ENCODE measurements around the gene PTPRD.

The PTPRD gene

GRCh38 chr9:9574080-9574479 lies 1038.7 kb downstream of the PTPRD start:
- no peak overlapping the region for H3K4me3 ChIP-seq (ENCODE audit: control insufficient read depth, low read depth, low read length)
- DNase-seq (ENCODE audit: low read depth), result no peak
- TF ChIP-seq, protein P1, sequence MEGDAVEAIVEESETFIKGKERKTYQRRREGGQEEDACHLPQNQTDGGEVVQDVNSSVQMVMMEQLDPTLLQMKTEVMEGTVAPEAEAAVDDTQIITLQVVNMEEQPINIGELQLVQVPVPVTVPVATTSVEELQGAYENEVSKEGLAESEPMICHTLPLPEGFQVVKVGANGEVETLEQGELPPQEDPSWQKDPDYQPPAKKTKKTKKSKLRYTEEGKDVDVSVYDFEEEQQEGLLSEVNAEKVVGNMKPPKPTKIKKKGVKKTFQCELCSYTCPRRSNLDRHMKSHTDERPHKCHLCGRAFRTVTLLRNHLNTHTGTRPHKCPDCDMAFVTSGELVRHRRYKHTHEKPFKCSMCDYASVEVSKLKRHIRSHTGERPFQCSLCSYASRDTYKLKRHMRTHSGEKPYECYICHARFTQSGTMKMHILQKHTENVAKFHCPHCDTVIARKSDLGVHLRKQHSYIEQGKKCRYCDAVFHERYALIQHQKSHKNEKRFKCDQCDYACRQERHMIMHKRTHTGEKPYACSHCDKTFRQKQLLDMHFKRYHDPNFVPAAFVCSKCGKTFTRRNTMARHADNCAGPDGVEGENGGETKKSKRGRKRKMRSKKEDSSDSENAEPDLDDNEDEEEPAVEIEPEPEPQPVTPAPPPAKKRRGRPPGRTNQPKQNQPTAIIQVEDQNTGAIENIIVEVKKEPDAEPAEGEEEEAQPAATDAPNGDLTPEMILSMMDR (IDR thresholded peaks at IDR 0.05; ENCODE audit: control insufficient read depth, insufficient read depth, low read depth, low read length, missing control alignments), result no peak

DNA sequence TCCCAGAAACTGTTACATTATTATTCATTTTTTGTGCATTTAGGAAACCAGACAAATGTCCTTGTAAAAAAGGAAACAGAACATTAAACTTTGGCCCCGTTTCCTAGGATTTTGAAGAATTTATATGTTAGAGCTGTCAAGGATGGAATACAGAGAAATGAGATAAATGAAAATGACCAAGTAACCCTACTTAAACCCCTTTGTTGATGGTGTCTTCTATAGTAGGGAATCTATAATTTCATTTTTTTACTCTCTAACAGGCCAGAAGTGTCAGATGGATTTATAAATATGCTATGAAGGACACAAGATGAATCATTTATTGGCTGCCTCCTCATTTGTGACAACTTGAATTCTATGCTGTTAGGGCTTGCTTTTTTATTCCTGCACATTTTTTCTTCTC lies 1047.1 kb downstream of the PTPRD start:
- H3K4me3 ChIP-seq (ENCODE audit: control insufficient read depth, low read depth, low read length), result no peak overlapping the region
- TF ChIP-seq, protein P1 (IDR thresholded peaks at IDR 0.05; ENCODE audit: control insufficient read depth, insufficient read depth, low read depth, low read length, missing control alignments), result no peak
- no peak for DNase-seq (ENCODE audit: low read depth)

GRCh38 chr9:9563817-9564216 lies 1049.0 kb downstream of the PTPRD start:
- TF ChIP-seq, protein P1 (IDR thresholded peaks at IDR 0.05; ENCODE audit: control insufficient read depth, insufficient read depth, low read depth, low read length, missing control alignments), result no peak
- no peak overlapping the region for H3K4me3 ChIP-seq (ENCODE audit: control insufficient read depth, low read depth, low read length)
- DNase-seq (ENCODE audit: low read depth), result no peak

DNA sequence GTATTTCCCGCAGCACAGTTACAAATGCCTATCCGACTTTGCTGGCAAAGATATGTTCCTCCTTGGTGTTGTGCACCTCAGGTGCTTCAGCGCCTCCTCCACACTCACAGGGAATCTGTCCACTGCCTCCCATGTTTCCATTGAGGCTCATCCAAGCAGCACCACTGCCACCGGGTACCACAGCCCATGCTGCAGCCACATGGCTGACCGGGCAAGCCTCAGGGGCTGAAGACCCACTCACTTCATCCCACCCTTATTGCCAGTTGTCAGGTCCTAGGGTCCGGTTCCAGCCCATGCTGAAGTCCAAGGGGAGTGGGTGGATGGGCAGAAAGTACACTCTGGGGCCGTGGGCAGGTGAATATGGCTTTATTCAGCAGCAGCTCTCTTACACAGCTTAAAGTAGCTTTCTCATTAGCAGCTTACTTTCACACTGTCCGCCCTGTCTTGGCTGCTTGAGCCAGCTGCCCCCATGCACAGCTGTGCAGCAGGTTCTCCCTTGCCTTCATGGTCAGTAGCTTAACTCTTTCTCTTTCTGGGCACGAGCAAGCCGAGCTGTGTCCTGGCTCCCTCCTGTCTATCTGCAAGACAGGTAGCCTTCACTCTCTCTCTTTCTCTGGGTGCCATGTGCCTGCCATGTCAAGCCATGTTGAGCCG lies 1052.3 kb downstream of the PTPRD start:
- TF ChIP-seq, protein P1 (IDR thresholded peaks at IDR 0.05; ENCODE audit: control insufficient read depth, insufficient read depth, low read depth, low read length, missing control alignments), result no peak
- no peak for DNase-seq (ENCODE audit: low read depth)
- no peak overlapping the region for H3K4me3 ChIP-seq (ENCODE audit: control insufficient read depth, low read depth, low read length)

DNA sequence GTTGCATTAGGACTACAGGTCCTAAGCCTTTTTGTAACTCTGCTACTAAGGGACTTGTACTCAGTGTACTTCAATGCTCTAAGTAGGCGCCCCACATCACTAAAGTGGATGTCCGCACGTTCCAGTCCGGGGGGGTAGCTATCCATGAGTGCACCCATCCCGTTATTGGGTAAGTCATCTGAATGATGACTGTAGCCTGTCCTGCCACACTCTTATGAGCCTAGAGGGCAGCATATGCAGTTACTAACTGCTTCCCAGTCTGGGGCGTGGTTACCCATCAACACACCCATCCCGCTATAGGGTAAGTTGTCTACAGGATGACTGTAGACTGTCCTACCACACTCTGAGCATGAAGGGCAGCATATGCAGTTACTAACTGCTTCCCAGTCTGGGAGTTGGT lies 1053.9 kb downstream of the PTPRD start:
- no peak overlapping the region for H3K4me3 ChIP-seq (ENCODE audit: control insufficient read depth, low read depth, low read length)
- TF ChIP-seq, protein P1 (IDR thresholded peaks at IDR 0.05; ENCODE audit: control insufficient read depth, insufficient read depth, low read depth, low read length, missing control alignments), result no peak
- DNase-seq (ENCODE audit: low read depth), result no peak

DNA sequence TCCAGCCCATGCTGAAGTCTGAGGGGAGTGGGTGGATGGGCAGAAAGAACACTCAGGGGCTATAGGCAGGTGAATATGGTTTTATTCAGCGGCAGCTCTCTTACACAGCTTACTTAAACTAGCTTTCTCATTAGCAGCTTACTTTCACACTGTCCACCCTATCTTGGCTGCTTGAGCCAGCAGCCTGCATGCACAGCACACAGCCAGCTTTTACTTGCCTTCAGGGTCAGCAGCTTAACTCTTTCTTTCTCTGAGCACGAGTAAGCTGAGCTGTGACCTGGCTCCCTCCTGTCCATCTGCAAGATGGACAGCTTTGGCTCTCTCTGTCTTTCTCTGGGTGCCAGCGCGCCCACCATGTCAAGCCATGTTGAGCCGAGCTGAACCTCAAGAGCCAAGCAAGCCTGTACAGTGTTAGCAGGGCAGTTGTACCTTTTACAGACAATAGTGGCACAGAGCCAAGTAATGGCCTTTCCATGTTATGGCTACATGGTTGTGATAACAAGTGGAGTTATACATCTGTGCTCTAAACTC lies 1054.9 kb downstream of the PTPRD start:
- DNase-seq (ENCODE audit: low read depth), result no peak
- H3K4me3 ChIP-seq (ENCODE audit: control insufficient read depth, low read depth, low read length), result no peak overlapping the region
- TF ChIP-seq, protein P1 (IDR thresholded peaks at IDR 0.05; ENCODE audit: control insufficient read depth, insufficient read depth, low read depth, low read length, missing control alignments), result no peak
